IMR-90 (cell line): ENCODE measurements around the gene EXOG. TPM values are rescaled to one million over a fixed set of nuclear protein-coding genes. Genes with fewer than 3 reads are reported as not detected.

Experiments
- ATAC-seq: fragments of 200-7000 bp; cut with Tn5 transposase; 2 replicates; pipeline ENCODE4 v1.9.1; 2020; ENCODE audit warnings: low read depth, mild to moderate bottlenecking, moderate library complexity
- BruUV-seq: library from RNA; stranded (reverse); fragments of 400-500 nt; replicated peaks from 2 replicates; lab custom pipeline; 2021; lab: Mats Ljungman, UMichigan
- CTCF ChIA-PET: fragments of 300-600 bp; formaldehyde crosslinking; extraction: SDS; loops from one replicate; lab custom pipeline; 2021; ENCODE audit warnings: antibody characterized with exemption; lab: Yijun Ruan, JAX
- POLR2A ChIA-PET: fragments of 300-600 bp; sonication (Branson Sonifier 250); formaldehyde crosslinking; loops from one replicate; lab custom pipeline; 2022; ENCODE audit warnings: antibody characterized with exemption; ENCODE audit not compliant: unreplicated experiment; lab: Charles Lee
- DNase-seq: peaks from one replicate; pipeline ENCODE4 v3.0.0; 2013
- H2AFZ ChIP-seq: replicated peaks from 2 replicates; pipeline ENCODE3; 2013; ENCODE audit warnings: low read length, mild to moderate bottlenecking; ENCODE audit not compliant: poor library complexity
- H2AK5ac ChIP-seq: 2 replicates; pipeline ENCODE4 v1.6.1; 2013; ENCODE audit warnings: low read depth, low read length, inconsistent platforms
- H2AK9ac ChIP-seq: replicated peaks from 2 replicates; pipeline ENCODE3; 2013; ENCODE audit warnings: mild to moderate bottlenecking, low read depth, low read length, moderate library complexity; ENCODE audit not compliant: poor library complexity
- H2BK120ac ChIP-seq: 2 replicates; pipeline ENCODE4 v1.6.1; 2013; ENCODE audit warnings: low read depth, low read length, inconsistent platforms
- H2BK15ac ChIP-seq: 3 replicates; pipeline ENCODE4 v1.6.1; 2013; ENCODE audit warnings: low read depth, low read length, inconsistent platforms
- H2BK20ac ChIP-seq: 2 replicates; pipeline ENCODE4 v1.6.1; 2013; ENCODE audit warnings: low read depth, mild to moderate bottlenecking, inconsistent platforms, low read length, moderate library complexity
- H2BK5ac ChIP-seq: 2 replicates; pipeline ENCODE4 v1.6.1; 2013; ENCODE audit warnings: mild to moderate bottlenecking, low read depth, low read length, inconsistent platforms; ENCODE audit not compliant: poor library complexity, severe bottlenecking
- H3K14ac ChIP-seq: replicated peaks from 2 replicates; pipeline ENCODE4 v1.6.1; 2013; ENCODE audit warnings: low read depth, low read length, inconsistent platforms
- H3K18ac ChIP-seq: 2 replicates; pipeline ENCODE4 v1.6.1; 2013; ENCODE audit warnings: low read depth, low read length, control low read depth
- H3K23ac ChIP-seq: 2 replicates; pipeline ENCODE4 v1.6.1; 2013; ENCODE audit warnings: low read depth, low read length, inconsistent platforms
- H3K27ac ChIP-seq: 2 replicates; pipeline ENCODE4 v1.5.1; 2013; ENCODE audit warnings: mild to moderate bottlenecking, control low read depth, low read length; ENCODE audit not compliant: insufficient read depth
- H3K27me3 ChIP-seq: 2 replicates; pipeline ENCODE4 v1.6.1; 2013; ENCODE audit warnings: low read length; ENCODE audit not compliant: control insufficient read depth, insufficient read depth
- H3K36me3 ChIP-seq: 2 replicates; pipeline ENCODE4 v1.6.1; 2013; ENCODE audit warnings: low read length, mixed read lengths; ENCODE audit not compliant: control insufficient read depth, insufficient read depth
- H3K4ac ChIP-seq: 2 replicates; pipeline ENCODE4 v1.6.1; 2013; ENCODE audit warnings: low read depth, low read length, inconsistent platforms
- H3K4me1 ChIP-seq: 2 replicates; pipeline ENCODE4 v1.6.1; 2013; ENCODE audit warnings: low read length, mixed read lengths; ENCODE audit not compliant: control insufficient read depth, insufficient read depth
- H3K4me2 ChIP-seq: 2 replicates; pipeline ENCODE4 v1.6.1; 2013; ENCODE audit warnings: low read depth, mild to moderate bottlenecking, control low read depth, low read length, moderate library complexity
- H3K4me3 ChIP-seq: 2 replicates; pipeline ENCODE4 v1.5.1; 2013; ENCODE audit warnings: low read depth, mild to moderate bottlenecking, control low read depth, low read length, moderate library complexity; ENCODE audit not compliant: insufficient read depth
- H3K56ac ChIP-seq: 2 replicates; pipeline ENCODE4 v1.6.1; 2013; ENCODE audit warnings: low read length, inconsistent platforms; ENCODE audit not compliant: insufficient read depth; ENCODE audit errors: extremely low read depth
- H3K79me1 ChIP-seq, 2 experiments: 2 replicates each; pipeline ENCODE4 v1.6.1; 2013; ENCODE audit warnings: low read length in 2 of 2, inconsistent platforms in 1 of 2, low read depth in 1 of 2
- H3K9ac ChIP-seq: 2 replicates; pipeline ENCODE4 v1.6.1; 2013; ENCODE audit warnings: low read depth, low read length, control low read depth
- H3K9me1 ChIP-seq: 2 replicates; pipeline ENCODE4 v1.6.1; 2013; ENCODE audit warnings: low read length, inconsistent platforms; ENCODE audit not compliant: insufficient read depth
- H3K9me3 ChIP-seq: 2 replicates; pipeline ENCODE4 v1.6.1; 2013; ENCODE audit warnings: low read length; ENCODE audit not compliant: control insufficient read depth, insufficient read depth
- H4K20me1 ChIP-seq: 2 replicates; pipeline ENCODE4 v1.6.1; 2013; ENCODE audit warnings: low read length, inconsistent platforms; ENCODE audit not compliant: insufficient read depth
- H4K5ac ChIP-seq: 2 replicates; pipeline ENCODE4 v1.6.1; 2013; ENCODE audit warnings: mild to moderate bottlenecking, low read depth, low read length, control low read depth
- H4K8ac ChIP-seq, 2 experiments: 2 replicates each; pipeline ENCODE4 v1.6.1; 2013; ENCODE audit warnings: low read depth in 2 of 2, low read length in 2 of 2, control low read depth in 1 of 2, inconsistent platforms in 1 of 2
- H4K91ac ChIP-seq: 2 replicates; pipeline ENCODE4 v1.6.1; 2013; ENCODE audit warnings: low read depth, low read length, inconsistent platforms; ENCODE audit not compliant: insufficient read depth
- CEBPB ChIP-seq: IDR thresholded peaks from 2 replicates; pipeline ENCODE4 v1.6.1; 2012; ENCODE audit warnings: low read depth, low read length, improper control_type of control experiment
- FOS ChIP-seq: fragments of 150-350 bp; IDR thresholded peaks from 2 replicates; pipeline ENCODE4 v1.6.1; 2016; ENCODE audit warnings: low read depth, low read length
- MAZ ChIP-seq: IDR thresholded peaks from 2 replicates; pipeline ENCODE4 v1.6.1; 2012; ENCODE audit warnings: low read depth, mild to moderate bottlenecking, low read length, improper control_type of control experiment, moderate library complexity, borderline replicate concordance
- NFE2L2 ChIP-seq: fragments of 150-350 bp; IDR thresholded peaks from 2 replicates; pipeline ENCODE4 v1.6.1; 2016; ENCODE audit warnings: low read depth, mild to moderate bottlenecking, low read length
- POLR2A ChIP-seq: IDR thresholded peaks from 2 replicates; pipeline ENCODE4 v1.6.1; 2012; ENCODE audit warnings: mild to moderate bottlenecking, low read depth, low read length
- RCOR1 ChIP-seq: IDR thresholded peaks from 2 replicates; pipeline ENCODE4 v1.6.1; 2012; ENCODE audit warnings: mild to moderate bottlenecking, low read length, improper control_type of control experiment; ENCODE audit not compliant: insufficient replicate concordance
- RFX5 ChIP-seq: IDR thresholded peaks from 2 replicates; pipeline ENCODE4 v1.8.0; 2012; ENCODE audit warnings: low read depth, mild to moderate bottlenecking, low read length, moderate library complexity
- SMC3 ChIP-seq: fragments of 150-350 bp; IDR thresholded peaks from 2 replicates; pipeline ENCODE4 v1.6.1; 2016; ENCODE audit warnings: low read depth, mild to moderate bottlenecking, antibody characterized with exemption, low read length, moderate library complexity
- WGBS, 2 experiments: methylation state at CpG; one replicate each; pipeline versions ENCODE4 v1.1.5 to v1.1.7; 2013; ENCODE audit warnings: missing lambda C conversion rate in 2 of 2; ENCODE audit not compliant: insufficient read length in 1 of 2; ENCODE audit errors: extremely low coverage in 2 of 2; 5-methylcytosine and 5-hydroxymethylcytosine counted together
- dilution Hi-C: fragments of 300-500 bp; cut with HindIII; formaldehyde crosslinking; loops from one replicate; pipeline ENCODE4 v1.14.3; 2018; ENCODE audit warnings: low sequenced_read_pairs; ENCODE audit not compliant: unreplicated experiment
- in situ Hi-C: fragments of 300-500 bp; cut with MboI; formaldehyde crosslinking; loops from 3 replicates; pipeline ENCODE4 v1.14.3; 2019; ENCODE audit warnings: low sequenced_read_pairs, inconsistent platforms, mixed read lengths
- intact Hi-C: fragments of 100-400 bp; cut with micrococcal nuclease; formaldehyde crosslinking; loops from 2 replicates; pipeline ENCODE4 v1.10.0; 2022
- polyA plus RNA-seq, 3 experiments: library from polyadenylated mRNA; depleted of rRNA; stranded (reverse); fragments of >200 nt; gene quantifications; 2 replicates each; pipeline ENCODE4 v1.2.3, GENCODE V29; 2012; ENCODE audit warnings: low replicate concordance in 1 of 3
- total RNA-seq: library from RNA; depleted of rRNA; stranded (reverse); fragments of >200 nt; gene quantifications from 2 replicates; pipeline ENCODE4 v1.2.3, GENCODE V29; 2012
- TF ChIP-seq, protein P1 (sequence below): fragments of 150-350 bp; IDR thresholded peaks from 2 replicates; pipeline ENCODE4 v1.6.1; 2016; ENCODE audit warnings: low read depth, mild to moderate bottlenecking, low read length, moderate library complexity, borderline replicate concordance
- TF ChIP-seq, protein P2 (sequence below): fragments of 150-350 bp; IDR thresholded peaks from 2 replicates; pipeline ENCODE4 v1.6.1; 2017; ENCODE audit warnings: mild to moderate bottlenecking, antibody characterized with exemption, low read length, low read depth
- TF ChIP-seq, protein P3 (sequence below): conservative IDR thresholded peaks from 2 replicates; pipeline ENCODE4 v1.5.1; 2012; ENCODE audit warnings: mild to moderate bottlenecking, low read depth, low read length, improper control_type of control experiment

EXOG gene
- total and polyA plus RNA-seq, 2 of the 4 experiments (the other 2 are of a cell fraction) = 10.2 to 15.0 TPM

DNA sequence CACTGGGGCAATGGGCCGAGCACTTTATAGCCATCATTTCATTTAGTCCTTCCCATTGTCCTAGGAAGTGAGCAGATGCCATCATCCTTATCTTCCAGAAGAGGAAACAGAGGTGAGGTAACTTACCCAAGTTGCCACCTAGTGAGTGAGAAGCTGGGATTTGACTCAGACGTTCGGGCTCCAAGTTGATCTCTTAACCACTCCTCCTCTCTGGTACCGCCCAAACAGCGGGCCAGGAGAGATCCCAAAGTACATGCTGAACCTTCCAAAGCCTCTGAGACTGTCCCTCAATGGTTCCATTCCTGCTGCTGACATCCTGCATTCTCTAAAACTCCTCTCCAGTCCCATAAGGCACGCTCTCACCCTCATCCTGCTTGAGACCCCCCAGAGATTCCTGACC, 56.2 kb downstream of the EXOG start:
- Histone ChIP-seq H3K36me3 (no peaks in the 10 kb centered on the region), H3K4me2 (no peak overlapping the region)

More for the DNA sequence above, 56.2 kb downstream of the EXOG start:
- DNase-seq (no peak), ATAC-seq (no peak)
- no peak overlapping the region for H2BK5ac ChIP-seq
- intact Hi-C loops (no loop called here), in situ Hi-C loops (no loop called here), dilution Hi-C loops (no loop called here)
- no peaks in the 10 kb centered on the region for H3K27me3 ChIP-seq
- POLR2A ChIA-PET = no interaction called here
- H3K79me1 ChIP-seq = no peaks in the 10 kb centered on the region
- H3K56ac ChIP-seq = no peak overlapping the region
- no peak overlapping the region for H4K91ac ChIP-seq
- CTCF ChIA-PET = no interaction called here
- no peak overlapping the region for H4K5ac ChIP-seq
- no peak overlapping the region for H2BK15ac ChIP-seq
- H3K9me1 ChIP-seq = no peaks in the 10 kb centered on the region
- H3K18ac ChIP-seq = no peak overlapping the region
- H4K8ac ChIP-seq = no peak overlapping the region
- H2AK9ac ChIP-seq = no peak overlapping the region
- no peak overlapping the region for H2BK120ac ChIP-seq
- H3K27ac ChIP-seq = no peak overlapping the region
- H3K9me3 ChIP-seq = no peaks in the 10 kb centered on the region
- no peak overlapping the region for H3K4ac ChIP-seq
- H3K23ac ChIP-seq = no peak overlapping the region
- no peak overlapping the region for H3K9ac ChIP-seq
- H3K4me3 ChIP-seq = no peak overlapping the region
- no peaks in the 10 kb centered on the region for H4K20me1 ChIP-seq
- H2AFZ ChIP-seq = no peak overlapping the region
- H3K14ac ChIP-seq = no peak overlapping the region
- TF ChIP-seq, protein P1, sequence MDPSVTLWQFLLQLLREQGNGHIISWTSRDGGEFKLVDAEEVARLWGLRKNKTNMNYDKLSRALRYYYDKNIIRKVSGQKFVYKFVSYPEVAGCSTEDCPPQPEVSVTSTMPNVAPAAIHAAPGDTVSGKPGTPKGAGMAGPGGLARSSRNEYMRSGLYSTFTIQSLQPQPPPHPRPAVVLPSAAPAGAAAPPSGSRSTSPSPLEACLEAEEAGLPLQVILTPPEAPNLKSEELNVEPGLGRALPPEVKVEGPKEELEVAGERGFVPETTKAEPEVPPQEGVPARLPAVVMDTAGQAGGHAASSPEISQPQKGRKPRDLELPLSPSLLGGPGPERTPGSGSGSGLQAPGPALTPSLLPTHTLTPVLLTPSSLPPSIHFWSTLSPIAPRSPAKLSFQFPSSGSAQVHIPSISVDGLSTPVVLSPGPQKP = no peak
- TF ChIP-seq NFE2L2 (no peak), RCOR1 (no peak), POLR2A (no peak), MAZ (no peak), RFX5 (no peak), FOS (no peak), CEBPB (no peak), SMC3 (no peak)
- TF ChIP-seq, protein P2, sequence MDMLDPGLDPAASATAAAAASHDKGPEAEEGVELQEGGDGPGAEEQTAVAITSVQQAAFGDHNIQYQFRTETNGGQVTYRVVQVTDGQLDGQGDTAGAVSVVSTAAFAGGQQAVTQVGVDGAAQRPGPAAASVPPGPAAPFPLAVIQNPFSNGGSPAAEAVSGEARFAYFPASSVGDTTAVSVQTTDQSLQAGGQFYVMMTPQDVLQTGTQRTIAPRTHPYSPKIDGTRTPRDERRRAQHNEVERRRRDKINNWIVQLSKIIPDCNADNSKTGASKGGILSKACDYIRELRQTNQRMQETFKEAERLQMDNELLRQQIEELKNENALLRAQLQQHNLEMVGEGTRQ = no peak
- TF ChIP-seq, protein P3, sequence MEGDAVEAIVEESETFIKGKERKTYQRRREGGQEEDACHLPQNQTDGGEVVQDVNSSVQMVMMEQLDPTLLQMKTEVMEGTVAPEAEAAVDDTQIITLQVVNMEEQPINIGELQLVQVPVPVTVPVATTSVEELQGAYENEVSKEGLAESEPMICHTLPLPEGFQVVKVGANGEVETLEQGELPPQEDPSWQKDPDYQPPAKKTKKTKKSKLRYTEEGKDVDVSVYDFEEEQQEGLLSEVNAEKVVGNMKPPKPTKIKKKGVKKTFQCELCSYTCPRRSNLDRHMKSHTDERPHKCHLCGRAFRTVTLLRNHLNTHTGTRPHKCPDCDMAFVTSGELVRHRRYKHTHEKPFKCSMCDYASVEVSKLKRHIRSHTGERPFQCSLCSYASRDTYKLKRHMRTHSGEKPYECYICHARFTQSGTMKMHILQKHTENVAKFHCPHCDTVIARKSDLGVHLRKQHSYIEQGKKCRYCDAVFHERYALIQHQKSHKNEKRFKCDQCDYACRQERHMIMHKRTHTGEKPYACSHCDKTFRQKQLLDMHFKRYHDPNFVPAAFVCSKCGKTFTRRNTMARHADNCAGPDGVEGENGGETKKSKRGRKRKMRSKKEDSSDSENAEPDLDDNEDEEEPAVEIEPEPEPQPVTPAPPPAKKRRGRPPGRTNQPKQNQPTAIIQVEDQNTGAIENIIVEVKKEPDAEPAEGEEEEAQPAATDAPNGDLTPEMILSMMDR = no peak
- no CpG with 5 or more reads among the region's 6 CpGs for WGBS, 2 experiments
- no TSS peak for BruUV-seq
- H3K4me1 ChIP-seq = no peaks in the 10 kb centered on the region
- H2BK20ac ChIP-seq = no peak overlapping the region
- H2AK5ac ChIP-seq = no peak overlapping the region
